Cardiac muscle cell (in vitro differentiated cells and primary cell): ENCODE measurements around the gene PHEX. TPM values are rescaled to one million over a fixed set of nuclear protein-coding genes. Genes with fewer than 3 reads are reported as not detected.

Experiments used
- DNase-seq, 2 donors: peaks; one replicate each; pipeline versions ENCODE4 v3.0.0 to v3.0.0-alpha.2; 2010 to 2017; ENCODE audit warnings: low read depth in 1 of 2, low spot score in 1 of 2
- H3K27ac ChIP-seq: fragments of 200-600 bp; sonication (generic); 2 replicates; pipeline ENCODE4 v1.5.1; 2016
- H3K27me3 ChIP-seq: fragments of 200-600 bp; sonication (generic); 2 replicates; pipeline ENCODE4 v1.6.0; 2016; ENCODE audit warnings: control low read depth
- H3K36me3 ChIP-seq: fragments of 200-600 bp; sonication (generic); 2 replicates; pipeline ENCODE4 v1.5.1; 2016; ENCODE audit warnings: control low read depth
- H3K4me1 ChIP-seq: fragments of 200-600 bp; sonication (generic); 2 replicates; pipeline ENCODE4 v1.8.1; 2017; ENCODE audit warnings: low read depth, mild to moderate bottlenecking, mixed run types
- H3K4me3 ChIP-seq: fragments of 200-600 bp; sonication (generic); 2 replicates; pipeline ENCODE4 v1.5.1; 2016; ENCODE audit warnings: mild to moderate bottlenecking
- H3K9me3 ChIP-seq: fragments of 200-600 bp; sonication (generic); 2 replicates; pipeline ENCODE4 v1.5.1; 2017; ENCODE audit warnings: low read depth, mild to moderate bottlenecking, control low read depth
- polyA plus RNA-seq: library from polyadenylated mRNA; unstranded; fragments of >200 nt; fragmentation: Nextera tagmentation; extraction: Ambion mirVana; gene quantifications from 2 replicates; pipeline ENCODE4 v1.2.1, GENCODE V29; 2016
- total RNA-seq: library from RNA; depleted of rRNA; stranded (reverse); fragments of >200 nt; gene quantifications from 2 replicates; pipeline ENCODE4 v1.2.3, GENCODE V29; 2016
- TF ChIP-seq, protein P1 (sequence below): IDR thresholded peaks from 2 replicates; pipeline ENCODE4 v1.5.1; 2012; ENCODE audit warnings: low read depth, mild to moderate bottlenecking, low read length

The PHEX gene
- total and polyA plus RNA-seq, 2 experiments from 2014 or later = 0.21 to 0.62 TPM

DNA sequence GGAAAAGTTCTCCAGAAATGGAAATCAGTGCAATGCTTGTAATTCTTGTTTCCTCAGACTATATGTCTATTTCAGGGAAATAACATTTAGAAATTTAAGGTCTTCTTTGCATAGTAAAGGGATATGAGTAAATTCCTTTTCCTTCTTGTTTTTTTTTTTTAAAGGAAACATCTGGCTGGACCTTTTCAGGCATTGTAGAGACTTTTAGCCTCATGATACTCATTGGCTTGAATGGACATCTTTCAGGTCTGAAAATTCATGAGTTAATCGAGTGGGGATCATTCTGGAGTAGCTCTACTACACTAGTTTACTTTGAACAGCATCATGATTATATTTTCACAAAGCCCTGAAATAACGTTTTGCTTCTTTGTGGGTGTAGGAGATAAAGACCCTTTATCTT lies 152.0 kb downstream of the PHEX start:
- TF ChIP-seq, protein P1, sequence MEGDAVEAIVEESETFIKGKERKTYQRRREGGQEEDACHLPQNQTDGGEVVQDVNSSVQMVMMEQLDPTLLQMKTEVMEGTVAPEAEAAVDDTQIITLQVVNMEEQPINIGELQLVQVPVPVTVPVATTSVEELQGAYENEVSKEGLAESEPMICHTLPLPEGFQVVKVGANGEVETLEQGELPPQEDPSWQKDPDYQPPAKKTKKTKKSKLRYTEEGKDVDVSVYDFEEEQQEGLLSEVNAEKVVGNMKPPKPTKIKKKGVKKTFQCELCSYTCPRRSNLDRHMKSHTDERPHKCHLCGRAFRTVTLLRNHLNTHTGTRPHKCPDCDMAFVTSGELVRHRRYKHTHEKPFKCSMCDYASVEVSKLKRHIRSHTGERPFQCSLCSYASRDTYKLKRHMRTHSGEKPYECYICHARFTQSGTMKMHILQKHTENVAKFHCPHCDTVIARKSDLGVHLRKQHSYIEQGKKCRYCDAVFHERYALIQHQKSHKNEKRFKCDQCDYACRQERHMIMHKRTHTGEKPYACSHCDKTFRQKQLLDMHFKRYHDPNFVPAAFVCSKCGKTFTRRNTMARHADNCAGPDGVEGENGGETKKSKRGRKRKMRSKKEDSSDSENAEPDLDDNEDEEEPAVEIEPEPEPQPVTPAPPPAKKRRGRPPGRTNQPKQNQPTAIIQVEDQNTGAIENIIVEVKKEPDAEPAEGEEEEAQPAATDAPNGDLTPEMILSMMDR = no peak

DNA sequence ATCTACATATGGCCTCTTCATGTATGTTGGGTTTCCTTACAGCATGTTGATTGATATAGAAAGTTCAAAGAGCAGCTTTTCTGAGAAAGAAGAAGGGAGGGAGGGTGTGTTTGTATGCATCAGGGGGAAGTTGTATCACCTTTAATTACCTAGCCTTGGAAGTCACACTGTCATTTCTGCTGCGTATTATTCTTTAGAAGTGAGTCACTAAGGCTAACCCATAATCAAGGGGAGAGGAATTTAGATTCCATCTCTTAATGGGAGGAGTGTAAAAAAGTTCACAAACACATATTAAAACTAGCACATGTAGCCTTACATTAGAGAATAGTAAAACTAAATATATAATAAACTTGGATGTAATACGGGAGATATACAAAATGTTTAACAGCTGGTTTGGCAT lies 154.0 kb downstream of the PHEX start:
- Histone ChIP-seq H3K9me3 (no peaks in the 10 kb centered on the region), H3K4me3 (no peak overlapping the region), H3K36me3 (no peaks in the 10 kb centered on the region), H3K27ac (no peak overlapping the region), H3K4me1 (no peaks in the 10 kb centered on the region), H3K27me3 (no peaks in the 10 kb centered on the region)
- TF ChIP-seq, protein P1 = no peak
- no peak for DNase-seq

More for the DNA sequence above, 152.0 kb downstream of the PHEX start:
- H3K4me1 ChIP-seq = no peaks in the 10 kb centered on the region
- no peaks in the 10 kb centered on the region for H3K36me3 ChIP-seq
- H3K27me3 ChIP-seq = no peaks in the 10 kb centered on the region
- no peak for DNase-seq
- no peak overlapping the region for H3K27ac ChIP-seq
- no peaks in the 10 kb centered on the region for H3K9me3 ChIP-seq
- H3K4me3 ChIP-seq = no peak overlapping the region

DNA sequence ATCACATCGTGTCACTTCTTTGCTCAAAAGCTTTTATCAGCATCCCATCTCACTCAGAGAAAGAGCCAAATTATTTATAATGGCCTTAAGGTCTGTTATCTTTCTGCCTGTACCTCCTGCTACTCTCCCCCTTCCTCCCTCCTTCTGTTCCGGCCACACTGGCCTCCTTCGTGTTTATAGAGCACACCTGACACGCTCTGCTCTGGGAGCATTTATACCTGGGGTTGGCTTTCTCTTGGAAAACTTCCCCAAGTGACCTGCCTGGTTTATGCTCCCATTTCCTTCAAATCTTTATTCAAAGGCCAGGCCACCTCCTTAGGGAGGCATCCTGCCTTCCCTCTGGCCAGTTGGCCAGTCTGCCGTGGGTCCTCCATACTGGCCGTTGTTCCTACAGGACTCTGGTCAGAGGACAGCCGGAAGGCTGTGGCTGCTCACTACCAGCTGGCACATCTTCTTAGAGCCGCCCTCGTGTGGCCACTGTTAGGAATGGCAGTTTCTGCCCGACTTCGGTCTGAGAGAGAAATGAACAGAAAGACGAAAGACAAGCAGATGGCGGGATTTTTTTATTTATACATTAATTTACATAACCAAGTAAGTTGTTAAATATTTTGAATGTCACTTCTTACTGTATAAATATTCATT lies 160.4 kb downstream of the PHEX start:
- Histone ChIP-seq H3K36me3 (no peaks in the 10 kb centered on the region), H3K4me1 (peaks cover 12% of the 10 kb centered on the region), H3K4me3 (no peak overlapping the region), H3K9me3 (no peaks in the 10 kb centered on the region), H3K27ac (no peak overlapping the region), H3K27me3 (no peaks in the 10 kb centered on the region)
- DNase-seq = peak; percentile 66 to 79
- TF ChIP-seq, protein P1 = peak; percentile 68

DNA sequence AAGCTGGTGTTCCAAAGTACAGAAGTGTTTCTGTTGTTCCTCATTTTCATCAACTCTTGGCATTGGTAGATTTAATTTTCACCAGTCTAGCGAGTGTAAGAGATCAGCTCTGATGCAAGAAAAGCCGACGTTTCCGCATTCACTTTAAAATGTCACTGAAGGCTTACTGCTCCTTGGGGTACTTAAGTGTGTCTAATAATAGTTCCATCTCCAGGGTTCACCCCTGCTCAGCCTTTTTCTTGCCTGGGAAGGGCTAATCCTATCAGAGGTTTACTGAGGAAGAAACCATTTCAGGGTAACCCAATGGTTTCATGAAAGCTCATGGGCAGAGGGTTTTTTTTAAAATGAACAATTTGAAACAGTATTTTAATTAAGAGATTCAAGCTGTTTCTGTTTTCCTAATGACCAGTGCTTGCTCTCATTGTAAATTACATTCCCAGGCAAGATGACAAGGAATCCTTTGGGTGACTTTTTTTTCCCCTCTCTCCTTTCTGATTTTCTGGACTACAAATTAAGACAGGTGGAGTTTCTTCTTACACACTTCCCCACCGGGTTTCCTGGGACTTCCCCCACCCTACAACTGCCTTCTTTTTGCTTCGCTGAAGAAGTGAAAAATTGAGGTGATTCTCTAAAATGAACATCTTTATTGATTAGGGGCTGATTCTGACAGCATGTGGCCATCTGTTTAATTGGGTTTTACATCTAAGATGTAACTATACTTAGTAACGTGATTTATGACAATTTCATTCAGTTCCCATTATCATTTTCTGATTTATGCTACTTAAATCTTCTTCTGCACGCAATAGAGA lies 161.9 kb downstream of the PHEX start:
- TF ChIP-seq, protein P1 = no peak
- H3K27ac ChIP-seq = peak overlapping the region; percentile 76
- no peaks in the 10 kb centered on the region for H3K9me3 ChIP-seq
- peak in 1 of 2 donors; percentile 78 for DNase-seq
- no peak overlapping the region for H3K4me3 ChIP-seq
- H3K4me1 ChIP-seq = peaks cover 12% of the 10 kb centered on the region
- no peaks in the 10 kb centered on the region for H3K27me3 ChIP-seq
- no peaks in the 10 kb centered on the region for H3K36me3 ChIP-seq

DNA sequence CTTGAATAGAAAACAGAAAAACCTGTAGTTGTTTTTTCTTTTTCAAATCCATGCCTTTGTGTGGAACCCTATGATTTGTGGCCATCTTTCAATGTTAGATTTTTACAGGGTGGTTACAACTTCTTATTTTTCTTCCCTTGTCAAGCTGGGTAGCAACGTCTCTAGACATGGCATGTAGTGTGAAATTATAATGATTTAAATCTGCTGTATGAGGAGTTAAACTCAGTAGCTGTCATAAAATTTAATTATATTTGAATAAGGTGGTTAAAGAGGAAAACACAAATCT lies 162.5 kb downstream of the PHEX start:
- Histone ChIP-seq H3K27me3 (no peaks in the 10 kb centered on the region), H3K9me3 (no peaks in the 10 kb centered on the region), H3K27ac (peak overlapping the region; percentile 76), H3K4me3 (no peak overlapping the region), H3K4me1 (peaks cover 12% of the 10 kb centered on the region), H3K36me3 (no peaks in the 10 kb centered on the region)
- DNase-seq = no peak
- TF ChIP-seq, protein P1 = no peak
